ENCODE results near the gene SEC23A. TPM values are rescaled to one million over a fixed set of nuclear protein-coding genes. Genes with fewer than 3 reads are reported as not detected.

Gene SEC23A
- total RNA-seq, 1 experiment from 2014 or later = 62.9 TPM

GRCh38 chr14:39085933-39086332 is 17.1 kb downstream of the SEC23A start (continued):
- TF ChIP-seq AR (CRISPR knock-in tag; IDR thresholded peaks at IDR 0.05) (no peak), TP53 (CRISPR knock-in tag; IDR thresholded peaks at IDR 0.05) (no peak), IRF2 (CRISPR knock-in tag; IDR thresholded peaks at IDR 0.05; ENCODE audit: borderline replicate concordance, low read depth) (no peak), MAX (CRISPR knock-in tag; IDR thresholded peaks at IDR 0.05) (no peak), MYBL2 (CRISPR knock-in tag; IDR thresholded peaks at IDR 0.05) (no peak)

- ATAC-seq (no peak), DNase-seq (ENCODE audit: low spot score) (no peak)
- TF ChIP-seq MXD4 (CRISPR knock-in tag; IDR thresholded peaks at IDR 0.05; ENCODE audit: borderline replicate concordance) (no peak), IRF2 (CRISPR knock-in tag; IDR thresholded peaks at IDR 0.05; ENCODE audit: borderline replicate concordance, low read depth) (no peak), E2F4 (CRISPR knock-in tag; IDR thresholded peaks at IDR 0.05; ENCODE audit: borderline replicate concordance, low read depth) (no peak), NR1H2 (CRISPR knock-in tag; IDR thresholded peaks at IDR 0.05) (no peak), TEAD4 (CRISPR knock-in tag; IDR thresholded peaks at IDR 0.05) (no peak), CTCF (IDR thresholded peaks at IDR 0.05) (no peak), TEAD1 (CRISPR knock-in tag; IDR thresholded peaks at IDR 0.05) (no peak), ZNF219 (CRISPR knock-in tag; IDR thresholded peaks at IDR 0.05; ENCODE audit: borderline replicate concordance) (no peak), NFATC4 (CRISPR knock-in tag; IDR thresholded peaks at IDR 0.05) (no peak), ZNF396 (CRISPR knock-in tag; IDR thresholded peaks at IDR 0.05; ENCODE audit: borderline replicate concordance) (no peak), FOXJ3 (CRISPR knock-in tag; IDR thresholded peaks at IDR 0.05; ENCODE audit: borderline replicate concordance) (no peak), AFF4 (CRISPR knock-in tag; IDR thresholded peaks at IDR 0.05; ENCODE audit: borderline replicate concordance) (no peak), GABPB1 (CRISPR knock-in tag; IDR thresholded peaks at IDR 0.05) (no peak)
- H3K27ac Mint-ChIP-seq = no peak overlapping the region
- peaks cover 69% of the 10 kb centered on the region for H3K36me3 Mint-ChIP-seq
- no peaks in the 10 kb centered on the region for H3K9me3 Mint-ChIP-seq
- POLR2A ChIA-PET = no interaction called here
- no peak overlapping the region for H3K4me3 Mint-ChIP-seq
- H3K4me1 Mint-ChIP-seq = no peaks in the 10 kb centered on the region
- CTCF ChIA-PET = no interaction called here
- no peaks in the 10 kb centered on the region; the same call in 1 of the 2 replicates for H3K27me3 Mint-ChIP-seq (ENCODE audit: low read depth)
These were observed 19.9 kb downstream of the SEC23A start for GRCh38 chr14:39083127-39083526.

All from WTC11 (cell line).